Stimulated activated CD4-positive, alpha-beta T cell treated with anti-CD3 and anti-CD28 coated beads, TNF-alpha, amount 100 ng/mL, for 48 hours (primary cell): Measurements from ENCODE around the gene SPACDR.

ENCODE experiments used
- DNase-seq, 3 donors: peaks; one replicate each; pipeline ENCODE4 v3.0.0-alpha.2; 2020; ENCODE audit warnings: low read depth in 3 of 3

The SPACDR gene

GRCh38 chr7:100485471-100485876, 21.4 kb upstream of the SPACDR start:
- DNase-seq: no peak

GRCh38 chr7:100484673-100485045, 20.6 kb upstream of the SPACDR start:
- no peak for DNase-seq

GRCh38 chr7:100483722-100484672, 19.9 kb upstream of the SPACDR start, which contains the start of gene NYAP1:
NYAP1 (plus strand) TSS chr7:100483927; CDS start chr7:100485312, 1,385 bp downstream.
- DNase-seq: peak in 1 of 3 donors; percentile 28

GRCh38 chr7:100483090-100483721, 19.1 kb upstream of the SPACDR start:
- DNase-seq: peak; percentile 64 to 78 (median 67)

GRCh38 chr7:100482728-100483089, 18.6 kb upstream of the SPACDR start:
- no peak for DNase-seq

GRCh38 chr7:100481466-100481865, 17.4 kb upstream of the SPACDR start:
- DNase-seq: no peak

GRCh38 chr7:100478958-100479660, 15.0 kb upstream of the SPACDR start, which contains the start of gene TSC22D4:
TSC22D4 (minus strand) TSS chr7:100479214; CDS start chr7:100478038, 1,176 bp downstream.
- DNase-seq: peak; percentile 70 to 90 (median 87)

GRCh38 chr7:100477871-100478267, 13.8 kb upstream of the SPACDR start:
- DNase-seq: no peak

GRCh38 chr7:100476903-100477870, 13.1 kb upstream of the SPACDR start:
- peak in 1 of 3 donors; percentile 58 for DNase-seq

- no peak for DNase-seq
These were observed 12.2 kb upstream of the SPACDR start for GRCh38 chr7:100476101-100476780.

- no peak for DNase-seq
These were observed 11.5 kb upstream of the SPACDR start for GRCh38 chr7:100475549-100475948.

GRCh38 chr7:100472854-100473499, 8.9 kb upstream of the SPACDR start:
- no peak for DNase-seq

- DNase-seq: no peak
These were observed 8.2 kb upstream of the SPACDR start for GRCh38 chr7:100472121-100472851.

GRCh38 chr7:100471021-100471420, 7.0 kb upstream of the SPACDR start:
- DNase-seq: no peak

GRCh38 chr7:100469227-100470044, 5.4 kb upstream of the SPACDR start:
- peak; percentile 51 to 83 (median 81) for DNase-seq

- no peak for DNase-seq
These were observed 3.7 kb upstream of the SPACDR start for GRCh38 chr7:100467638-100468373.
